COLO829 (cell line): Measurements from ENCODE around the gene TSPAN33.
"Not testable (repeated sequence)": the region's sequence is repeated elsewhere in the genome, so short reads cannot be mapped to it uniquely, and the experiment has no call there.

ENCODE experiments used
- DNase-seq: peaks from one replicate; pipeline ENCODE4 v3.0.0; 2012; ENCODE audit warnings: low spot score

The TSPAN33 gene, protein sequence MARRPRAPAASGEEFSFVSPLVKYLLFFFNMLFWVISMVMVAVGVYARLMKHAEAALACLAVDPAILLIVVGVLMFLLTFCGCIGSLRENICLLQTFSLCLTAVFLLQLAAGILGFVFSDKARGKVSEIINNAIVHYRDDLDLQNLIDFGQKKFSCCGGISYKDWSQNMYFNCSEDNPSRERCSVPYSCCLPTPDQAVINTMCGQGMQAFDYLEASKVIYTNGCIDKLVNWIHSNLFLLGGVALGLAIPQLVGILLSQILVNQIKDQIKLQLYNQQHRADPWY

GRCh38 chr7:129144095-129144833 is at the start of gene TSPAN33:
Gene TSPAN33 (plus strand): TSS chr7:129144707. CDS start chr7:129144981, 274 bp downstream.
- peak; percentile 94 for DNase-seq

DNA sequence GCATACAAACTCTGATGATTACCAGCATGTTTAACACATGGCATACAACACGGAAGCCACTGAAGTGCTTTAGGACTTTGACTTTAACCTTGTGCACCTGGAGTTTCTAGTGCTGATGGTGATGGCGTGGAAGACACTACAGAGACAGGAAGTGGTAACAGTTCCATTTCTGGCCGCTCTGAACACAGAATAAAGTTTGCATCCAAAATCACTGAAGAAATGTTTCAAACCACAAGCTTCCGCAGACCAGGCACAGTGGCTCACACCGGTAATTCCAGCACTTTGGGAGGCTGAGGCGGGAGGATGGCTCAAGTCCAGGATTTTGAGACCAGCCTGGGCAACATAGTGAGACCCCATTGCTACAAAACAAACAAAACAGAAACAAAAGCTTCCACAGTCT is 49.2 kb upstream of the TSPAN33 start:
- no peak for DNase-seq

- DNase-seq, result no peak
Measured at GRCh38 chr7:129098409-129099084, 46.0 kb upstream of the TSPAN33 start.

DNA sequence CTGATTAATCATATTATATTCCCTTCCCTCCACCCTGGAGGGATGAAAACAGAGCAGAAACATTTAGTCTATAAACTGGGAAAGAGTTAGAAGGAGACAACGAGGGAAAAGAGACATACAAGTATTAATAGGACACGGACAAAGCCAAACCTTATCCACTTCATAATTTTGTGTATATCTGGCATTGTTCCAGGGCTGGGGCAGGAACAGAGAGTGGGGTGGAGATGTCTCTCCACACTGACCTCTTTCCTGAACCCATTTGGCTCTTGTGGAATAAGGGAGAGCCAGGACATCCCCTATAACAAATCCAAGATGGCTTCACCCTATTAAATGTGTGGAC is 43.7 kb upstream of the TSPAN33 start:
- no peak for DNase-seq

- peak; percentile 42 for DNase-seq
Measured at GRCh38 chr7:129101746-129102145, 42.8 kb upstream of the TSPAN33 start.

DNA sequence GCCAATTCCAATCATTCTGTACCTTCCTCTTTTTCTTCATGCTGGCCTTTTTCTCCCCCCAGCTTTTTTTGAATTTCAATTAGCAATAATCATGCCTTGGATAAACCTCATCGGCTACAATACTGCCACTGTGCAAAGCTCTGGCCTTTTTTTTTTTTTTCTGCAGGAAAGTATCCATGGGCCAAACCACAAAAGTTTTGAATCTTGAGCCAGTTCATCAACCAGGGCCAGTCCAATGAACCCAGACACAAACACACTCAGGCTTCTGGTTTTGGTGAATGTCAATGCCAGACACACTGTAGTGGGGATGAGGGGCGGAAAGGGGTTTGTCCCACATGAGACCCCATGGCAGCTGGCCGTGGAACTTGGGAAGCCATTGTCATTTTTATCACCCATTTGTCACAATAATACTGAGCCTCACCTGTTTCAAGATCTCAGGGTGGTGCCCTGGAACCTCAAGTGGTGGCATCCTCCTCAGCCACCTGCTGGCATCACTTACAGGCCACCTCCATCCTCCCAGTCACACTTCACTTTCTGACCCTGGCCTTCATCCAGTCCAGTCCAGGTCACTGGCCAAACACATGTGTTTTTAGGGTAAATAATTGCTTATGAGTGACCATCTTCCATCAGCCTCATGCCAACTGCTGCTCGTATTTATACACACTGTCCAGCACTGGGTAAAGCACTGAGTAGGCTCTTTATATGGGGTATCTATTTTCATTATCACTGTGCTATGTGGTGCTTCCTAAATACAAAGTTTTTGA is 40.8 kb upstream of the TSPAN33 start:
- peak; percentile 53 for DNase-seq

DNA sequence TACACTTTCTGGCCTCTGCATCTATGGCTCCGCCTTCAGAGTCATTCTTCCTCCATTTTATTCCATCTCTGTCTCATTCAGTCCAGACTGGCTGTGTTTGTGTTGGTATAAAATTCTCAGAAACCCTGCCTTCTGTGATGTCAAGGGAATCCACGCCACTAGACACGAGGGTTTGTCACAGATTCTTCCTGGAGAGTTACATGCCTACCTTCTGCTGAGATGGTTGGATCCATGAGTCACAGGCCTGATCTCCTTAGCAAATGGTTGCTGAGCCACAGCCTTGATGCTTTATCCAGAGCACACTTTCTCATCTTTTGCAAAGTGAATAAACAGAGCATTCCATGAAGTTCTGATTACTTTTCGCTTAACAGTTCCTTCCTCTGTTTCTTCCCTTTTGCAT is 35.9 kb upstream of the TSPAN33 start:
- DNase-seq, result no peak

- peak; percentile 96 for DNase-seq
Measured at GRCh38 chr7:129110258-129110981, 34.1 kb upstream of the TSPAN33 start.

DNA sequence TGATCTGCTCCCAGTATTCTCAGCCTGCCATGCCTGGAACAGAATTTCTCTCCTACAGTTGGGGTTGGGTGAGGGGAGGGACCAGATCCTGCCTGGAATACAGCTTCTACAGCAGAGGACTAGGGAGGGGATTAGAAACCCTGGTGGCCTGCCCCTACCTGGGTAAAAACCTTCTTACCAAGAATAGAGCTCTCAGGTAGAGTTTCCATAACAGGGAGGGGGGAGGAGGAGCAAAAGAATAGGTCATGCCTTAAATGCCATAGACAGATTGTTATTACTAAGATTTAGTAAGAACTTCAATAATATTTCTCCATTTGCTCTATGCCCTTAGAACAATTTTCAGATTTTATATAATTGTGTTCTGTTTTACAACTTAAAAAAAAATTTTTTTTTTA is 33.5 kb upstream of the TSPAN33 start:
- no peak for DNase-seq

DNA sequence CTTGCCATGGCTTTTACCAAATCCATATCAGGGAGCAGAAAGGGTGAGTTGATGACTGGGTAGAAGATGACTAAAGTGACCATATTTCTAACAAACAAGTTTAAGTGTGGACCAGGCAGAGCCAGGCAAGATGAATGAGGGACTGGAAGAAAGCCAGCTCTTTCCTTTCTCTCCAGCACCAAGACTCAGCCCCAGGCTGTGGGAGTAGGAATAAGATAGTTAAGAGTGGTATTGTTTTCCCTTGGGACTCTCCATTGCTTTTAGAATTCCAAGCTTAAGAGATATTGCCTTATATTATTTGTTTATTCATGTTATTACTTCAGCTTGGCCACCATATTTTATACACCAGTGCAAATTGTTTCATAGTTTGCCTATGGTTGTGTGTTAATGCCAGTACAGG is 28.8 kb upstream of the TSPAN33 start:
- DNase-seq, result peak; percentile 82

DNA sequence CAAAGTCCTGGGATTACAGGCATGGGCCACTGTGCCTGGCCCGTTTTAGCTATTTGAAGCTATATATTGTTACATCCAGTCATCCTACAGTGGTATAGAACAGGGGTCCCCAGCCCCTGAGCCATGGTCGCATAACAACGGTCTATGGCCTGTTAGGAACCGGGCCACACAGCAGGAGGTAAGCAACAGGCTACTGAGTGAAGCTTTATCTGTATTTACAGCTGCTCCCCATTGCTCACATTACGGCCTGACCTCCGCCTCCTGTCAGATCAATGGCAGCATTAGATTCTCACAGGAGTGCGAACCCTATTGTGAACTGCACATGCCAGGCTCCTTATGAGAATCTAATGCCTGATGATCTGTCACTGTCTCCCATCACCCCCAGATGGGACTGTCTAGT is 26.3 kb upstream of the TSPAN33 start:
- DNase-seq, result no peak

DNA sequence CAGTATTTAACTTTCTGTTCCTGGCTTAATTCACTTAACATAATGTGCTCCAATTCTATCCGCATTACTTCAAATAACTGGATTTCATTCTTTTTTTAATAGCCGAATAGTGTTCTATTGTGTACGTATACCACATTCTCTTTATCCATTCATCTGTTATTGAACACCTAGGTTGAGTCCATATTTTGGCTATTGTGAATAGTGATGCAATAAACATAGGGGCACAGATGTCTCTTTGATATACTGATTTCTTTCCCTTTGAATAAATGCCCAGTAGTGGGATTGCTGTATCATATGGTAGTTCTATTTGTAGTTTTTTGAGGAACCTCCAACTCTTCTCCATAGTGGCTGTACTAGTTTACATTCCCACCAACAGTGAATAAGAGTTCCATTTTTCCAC is 25.5 kb upstream of the TSPAN33 start:
- no peak for DNase-seq

- DNase-seq, result not testable (repeated sequence)
Measured at GRCh38 chr7:129121501-129122077, 22.9 kb upstream of the TSPAN33 start.

- no peak for DNase-seq
Measured at GRCh38 chr7:129122078-129122750, 22.3 kb upstream of the TSPAN33 start.

GRCh38 chr7:129122751-129123509 is 21.6 kb upstream of the TSPAN33 start:
- DNase-seq, result no peak

- no peak for DNase-seq
Measured at GRCh38 chr7:129123510-129123857, 21.0 kb upstream of the TSPAN33 start.

GRCh38 chr7:129126314-129126713 is 18.2 kb upstream of the TSPAN33 start:
- DNase-seq, result no peak

GRCh38 chr7:129127154-129127553 is 17.4 kb upstream of the TSPAN33 start:
- no peak for DNase-seq

DNA sequence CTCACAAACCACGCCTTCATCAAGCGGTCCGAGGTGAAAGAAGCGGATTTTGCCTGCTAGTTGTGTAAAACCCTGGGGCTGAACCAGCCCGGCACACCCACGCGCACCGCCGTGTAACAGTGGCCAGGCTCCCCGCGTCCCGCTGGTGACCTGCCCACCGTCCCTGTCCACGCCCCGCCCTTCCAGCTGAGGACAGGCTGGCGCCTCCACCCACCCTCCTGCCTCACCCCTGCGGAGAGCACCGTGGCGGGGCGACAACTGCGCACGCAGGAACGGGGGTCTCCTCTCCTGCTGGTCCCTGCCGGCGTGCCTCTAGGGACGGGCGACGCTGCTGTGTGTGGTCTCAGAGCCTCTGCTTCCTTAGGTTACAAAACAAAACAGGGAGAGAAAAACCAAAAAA is 16.9 kb upstream of the TSPAN33 start:
- no peak for DNase-seq

DNA sequence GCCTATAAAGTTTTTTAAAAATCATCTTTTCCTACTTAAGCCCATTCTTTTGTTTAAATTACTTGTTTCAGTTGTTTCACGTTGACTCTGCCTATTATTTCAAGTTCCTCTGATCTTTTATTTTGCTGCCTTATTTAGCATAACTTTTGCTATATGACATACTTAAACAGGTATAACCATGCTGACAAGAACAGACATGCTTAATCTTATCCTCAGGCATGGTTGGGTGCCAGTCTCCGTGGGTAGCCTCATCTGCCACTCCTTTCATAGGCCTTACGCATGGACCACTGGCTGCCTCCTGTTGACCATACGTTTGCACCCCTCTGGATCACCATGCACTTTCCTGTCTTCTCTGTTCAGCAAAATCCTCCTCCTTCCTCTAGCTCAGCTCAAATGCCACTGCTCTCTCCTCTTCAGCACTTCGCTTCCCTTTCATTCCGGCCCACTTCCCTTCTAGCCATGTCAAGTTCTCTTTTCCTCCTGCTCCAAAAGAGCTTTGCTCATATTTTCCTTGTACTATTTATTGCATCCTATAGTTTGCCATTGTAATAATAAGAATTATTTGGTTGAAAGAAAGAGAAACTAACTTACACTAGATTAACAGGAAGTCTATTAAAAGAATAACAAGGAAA is 10.0 kb upstream of the TSPAN33 start:
- no peak for DNase-seq
